Osteoblast (primary cell): Measurements from ENCODE around the gene BTBD18. TPM values are rescaled to one million over a fixed set of nuclear protein-coding genes. Genes with fewer than 3 reads are reported as not detected.

Source experiments
- DNase-seq: peaks from one replicate; pipeline ENCODE4 v3.0.0; 2011; ENCODE audit warnings: low spot score, mixed read lengths; ENCODE audit not compliant: insufficient read length; ENCODE audit errors: missing footprints
- H2AFZ ChIP-seq: 2 replicates; pipeline ENCODE4 v1.6.0; 2011; ENCODE audit warnings: mild to moderate bottlenecking, low read length
- H3K27ac ChIP-seq: 2 replicates; pipeline ENCODE4 v1.5.1; 2011; ENCODE audit warnings: mild to moderate bottlenecking, low read depth, low read length, moderate library complexity
- H3K27me3 ChIP-seq: 2 replicates; pipeline ENCODE4 v1.6.0; 2012; ENCODE audit warnings: mild to moderate bottlenecking, control low read depth, inconsistent platforms, low read length, moderate library complexity; ENCODE audit not compliant: insufficient read depth
- H3K36me3 ChIP-seq: 2 replicates; pipeline ENCODE4 v1.5.1; 2011; ENCODE audit warnings: mild to moderate bottlenecking, low read length, control low read depth, moderate library complexity; ENCODE audit not compliant: insufficient read depth
- H3K4me1 ChIP-seq: 2 replicates; pipeline ENCODE4 v1.5.1; 2011; ENCODE audit warnings: mild to moderate bottlenecking, low read length, control low read depth, moderate library complexity; ENCODE audit not compliant: insufficient read depth
- H3K4me2 ChIP-seq: 2 replicates; pipeline ENCODE4 v1.6.0; 2011; ENCODE audit warnings: mild to moderate bottlenecking, low read length; ENCODE audit not compliant: insufficient read depth
- H3K4me3 ChIP-seq: fragments of 200-600 bp; sonication (generic); 3 replicates; pipeline ENCODE4 v1.5.1; 2012; ENCODE audit warnings: mild to moderate bottlenecking, low read length, inconsistent platforms; ENCODE audit not compliant: insufficient read depth
- H3K79me2 ChIP-seq: 2 replicates; pipeline ENCODE4 v1.6.0; 2012; ENCODE audit warnings: mild to moderate bottlenecking, low read length, control low read depth, inconsistent platforms; ENCODE audit not compliant: insufficient read depth
- H3K9me3 ChIP-seq: 2 replicates; pipeline ENCODE4 v1.5.1; 2011; ENCODE audit warnings: low read depth, low read length, control low read depth
- H4K20me1 ChIP-seq: 2 replicates; pipeline ENCODE4 v1.6.0; 2012; ENCODE audit warnings: mild to moderate bottlenecking, low read length, control low read depth; ENCODE audit not compliant: insufficient read depth
- total RNA-seq: library from RNA; depleted of rRNA; stranded (reverse); fragments of >200 nt; gene quantifications from 2 replicates; pipeline ENCODE4 v1.2.3, GENCODE V29; 2012
- TF ChIP-seq, protein P1 (sequence below): IDR thresholded peaks from 2 replicates; pipeline ENCODE4 v1.5.1; 2011; ENCODE audit warnings: mild to moderate bottlenecking, low read depth, low read length, moderate library complexity; ENCODE audit errors: extremely low read depth

Gene BTBD18
- total RNA-seq, 1 donor: not detected

DNA sequence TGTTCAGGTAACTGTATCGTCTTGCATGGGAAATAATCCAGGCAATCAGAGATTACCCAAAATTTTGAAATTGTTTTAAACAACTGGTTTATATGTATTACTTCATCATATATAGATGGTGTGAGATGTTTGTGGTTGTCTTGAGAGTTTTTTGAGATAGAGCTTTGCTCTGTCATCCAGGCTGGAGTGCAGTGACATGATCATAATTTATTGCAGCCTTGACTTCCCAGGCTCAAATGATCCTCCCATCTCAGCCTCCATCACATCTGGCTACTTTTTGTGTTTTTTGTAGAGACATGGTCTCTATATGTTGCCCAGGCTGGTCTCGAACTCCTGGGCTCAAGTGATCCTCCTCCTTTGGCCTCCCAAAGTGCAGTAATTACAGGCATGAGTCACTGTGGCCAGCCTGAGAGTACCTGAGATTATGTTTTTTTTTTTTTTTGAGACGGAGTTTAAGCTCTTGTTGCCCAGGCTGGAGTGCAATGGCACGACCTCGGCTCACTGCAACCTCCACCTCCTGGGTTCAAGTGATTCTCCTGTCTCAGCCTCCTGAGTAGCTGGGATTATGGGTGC, 21.5 kb upstream of the BTBD18 start:
- no peak overlapping the region for H3K4me2 ChIP-seq
- no peak for DNase-seq
- H4K20me1 ChIP-seq: peaks cover 57% of the 10 kb centered on the region
- H3K36me3 ChIP-seq: no peaks in the 10 kb centered on the region
- H3K27me3 ChIP-seq: no peaks in the 10 kb centered on the region
- no peak overlapping the region for H3K4me3 ChIP-seq
- peak overlapping the region; percentile 36 for H3K27ac ChIP-seq
- H2AFZ ChIP-seq: no peak overlapping the region
- H3K79me2 ChIP-seq: peaks cover 95% of the 10 kb centered on the region
- peaks cover 47% of the 10 kb centered on the region for H3K4me1 ChIP-seq
- no peaks in the 10 kb centered on the region for H3K9me3 ChIP-seq
- TF ChIP-seq, protein P1, sequence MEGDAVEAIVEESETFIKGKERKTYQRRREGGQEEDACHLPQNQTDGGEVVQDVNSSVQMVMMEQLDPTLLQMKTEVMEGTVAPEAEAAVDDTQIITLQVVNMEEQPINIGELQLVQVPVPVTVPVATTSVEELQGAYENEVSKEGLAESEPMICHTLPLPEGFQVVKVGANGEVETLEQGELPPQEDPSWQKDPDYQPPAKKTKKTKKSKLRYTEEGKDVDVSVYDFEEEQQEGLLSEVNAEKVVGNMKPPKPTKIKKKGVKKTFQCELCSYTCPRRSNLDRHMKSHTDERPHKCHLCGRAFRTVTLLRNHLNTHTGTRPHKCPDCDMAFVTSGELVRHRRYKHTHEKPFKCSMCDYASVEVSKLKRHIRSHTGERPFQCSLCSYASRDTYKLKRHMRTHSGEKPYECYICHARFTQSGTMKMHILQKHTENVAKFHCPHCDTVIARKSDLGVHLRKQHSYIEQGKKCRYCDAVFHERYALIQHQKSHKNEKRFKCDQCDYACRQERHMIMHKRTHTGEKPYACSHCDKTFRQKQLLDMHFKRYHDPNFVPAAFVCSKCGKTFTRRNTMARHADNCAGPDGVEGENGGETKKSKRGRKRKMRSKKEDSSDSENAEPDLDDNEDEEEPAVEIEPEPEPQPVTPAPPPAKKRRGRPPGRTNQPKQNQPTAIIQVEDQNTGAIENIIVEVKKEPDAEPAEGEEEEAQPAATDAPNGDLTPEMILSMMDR: no peak

DNA sequence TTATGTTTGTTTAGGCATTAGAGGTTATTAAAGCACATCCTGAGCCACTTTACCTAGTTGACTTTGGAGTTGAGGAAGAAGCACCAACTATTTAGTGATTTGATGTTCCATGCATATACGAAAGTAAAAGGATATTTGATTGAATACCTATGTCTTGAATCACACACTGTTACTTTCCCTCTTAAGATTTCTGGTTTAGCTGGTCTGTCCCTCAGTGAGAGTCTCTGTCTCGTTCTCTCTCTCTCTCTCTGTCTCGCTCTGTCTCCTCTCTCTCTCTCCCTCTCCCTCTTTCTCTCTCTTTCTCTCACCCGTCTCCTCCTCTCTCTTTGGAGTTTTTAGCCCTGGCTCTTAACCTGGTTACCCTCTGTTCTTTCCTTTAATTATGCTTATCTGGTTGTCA, 20.9 kb upstream of the BTBD18 start:
- Histone ChIP-seq H3K27ac (peak overlapping the region; percentile 36), H3K9me3 (no peaks in the 10 kb centered on the region), H3K4me3 (no peak overlapping the region), H3K36me3 (peaks cover under 1% of the 10 kb centered on the region), H2AFZ (no peak overlapping the region), H3K79me2 (peaks cover 95% of the 10 kb centered on the region), H3K4me2 (peak overlapping the region; percentile 15), H3K4me1 (peaks cover 42% of the 10 kb centered on the region), H4K20me1 (peaks cover 55% of the 10 kb centered on the region), H3K27me3 (no peaks in the 10 kb centered on the region)
- TF ChIP-seq, protein P1: no peak
- peak; percentile 57 for DNase-seq

DNA sequence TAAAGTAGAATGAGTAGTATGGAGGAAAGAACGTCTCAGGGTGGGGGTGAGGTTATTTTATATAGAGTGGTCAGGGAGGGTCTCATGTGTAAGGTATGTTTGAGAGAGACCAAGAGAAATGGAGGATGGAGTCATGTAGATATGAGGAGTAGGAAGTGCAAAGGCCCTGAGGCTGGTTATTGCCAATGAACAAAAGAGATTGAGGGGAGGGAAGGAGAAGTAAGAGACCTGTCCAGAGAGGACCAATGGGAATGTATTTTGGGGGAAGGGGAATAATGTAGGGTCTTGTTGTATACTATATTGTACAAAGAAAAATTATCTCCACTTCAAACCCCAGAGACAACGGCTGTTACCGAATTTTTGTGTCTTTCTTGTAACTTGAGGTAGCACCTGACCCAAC, 19.7 kb upstream of the BTBD18 start:
- no peak overlapping the region for H3K4me3 ChIP-seq
- no peak overlapping the region for H2AFZ ChIP-seq
- no peaks in the 10 kb centered on the region for H3K9me3 ChIP-seq
- peaks cover 61% of the 10 kb centered on the region for H4K20me1 ChIP-seq
- H3K27me3 ChIP-seq: no peaks in the 10 kb centered on the region
- H3K36me3 ChIP-seq: peaks cover 7% of the 10 kb centered on the region
- peaks cover 95% of the 10 kb centered on the region for H3K79me2 ChIP-seq
- H3K27ac ChIP-seq: no peak overlapping the region
- no peak overlapping the region for H3K4me2 ChIP-seq
- DNase-seq: no peak
- TF ChIP-seq, protein P1: no peak
- peaks cover 30% of the 10 kb centered on the region for H3K4me1 ChIP-seq

DNA sequence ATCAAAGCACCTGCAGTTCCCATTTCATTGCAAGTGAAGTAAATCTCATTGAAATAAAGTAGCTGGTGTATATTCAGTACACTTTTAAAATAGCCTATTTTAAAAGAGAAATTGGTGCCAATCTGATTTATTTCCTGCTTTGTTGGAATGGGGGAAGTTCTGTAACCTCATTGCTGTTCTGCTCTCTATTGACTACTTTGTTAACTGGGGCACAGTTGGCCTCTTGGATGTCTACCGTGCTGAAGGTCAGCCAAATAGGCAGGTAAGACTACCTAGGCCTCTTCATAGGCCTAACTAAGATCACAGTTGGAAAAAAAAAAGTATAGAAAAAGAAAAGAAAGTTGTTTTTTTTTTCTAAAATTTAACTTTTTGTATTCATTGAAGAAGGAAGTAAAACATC, 19.2 kb upstream of the BTBD18 start:
- no peaks in the 10 kb centered on the region for H3K9me3 ChIP-seq
- TF ChIP-seq, protein P1: no peak
- no peak for DNase-seq
- H4K20me1 ChIP-seq: peaks cover 60% of the 10 kb centered on the region
- peaks cover 7% of the 10 kb centered on the region for H3K36me3 ChIP-seq
- no peaks in the 10 kb centered on the region for H3K27me3 ChIP-seq
- peaks cover 95% of the 10 kb centered on the region for H3K79me2 ChIP-seq
- H3K4me2 ChIP-seq: no peak overlapping the region
- no peak overlapping the region for H2AFZ ChIP-seq
- H3K4me1 ChIP-seq: peaks cover 24% of the 10 kb centered on the region
- H3K4me3 ChIP-seq: no peak overlapping the region
- H3K27ac ChIP-seq: no peak overlapping the region
